Fibroblast of peridontal ligament (primary cell): ENCODE results near the gene STXBP5.
"Not testable (repeated sequence)": the region's sequence is repeated elsewhere in the genome, so short reads cannot be mapped to it uniquely, and the experiment has no call there.

Experiments used
- DNase-seq: peaks from one replicate; pipeline ENCODE4 v3.0.0-alpha.2; 2010; ENCODE audit errors: extremely low read depth

STXBP5 gene

DNA sequence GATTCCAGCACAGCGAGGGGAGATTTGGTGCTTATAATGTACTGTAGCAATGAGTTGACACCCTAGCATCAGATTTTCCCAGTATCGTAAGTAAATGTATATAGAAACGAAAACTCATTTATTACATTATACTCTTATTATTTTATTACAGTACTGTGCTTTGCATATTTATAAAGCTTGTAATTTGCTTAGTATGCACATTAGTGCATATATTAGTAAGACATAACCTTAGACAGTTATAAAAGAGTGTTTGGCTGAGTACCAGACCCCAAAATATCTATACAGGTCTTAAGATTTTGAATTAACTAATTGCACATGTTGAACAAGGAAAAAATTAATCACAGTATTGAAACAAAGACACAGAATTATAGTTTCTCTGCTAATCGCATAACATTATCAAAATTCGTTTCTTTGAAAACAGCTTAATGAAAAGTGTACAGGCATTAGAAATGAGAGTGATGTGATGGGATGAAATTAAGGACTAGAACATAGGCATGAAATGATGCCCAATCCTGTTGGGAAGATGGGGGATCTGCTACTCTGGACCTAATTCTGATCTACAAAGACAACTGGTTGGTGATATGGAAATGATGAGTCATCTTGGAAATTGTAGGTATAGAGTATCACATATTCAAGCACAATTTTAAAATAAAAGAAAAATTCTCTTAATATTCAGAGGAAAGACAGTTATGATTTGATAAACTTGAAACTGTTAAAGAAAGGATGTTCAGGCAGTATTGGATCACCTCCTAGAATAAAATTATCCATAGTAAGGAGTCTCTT lies 42.8 kb downstream of the STXBP5 start:
- no peak for DNase-seq

DNA sequence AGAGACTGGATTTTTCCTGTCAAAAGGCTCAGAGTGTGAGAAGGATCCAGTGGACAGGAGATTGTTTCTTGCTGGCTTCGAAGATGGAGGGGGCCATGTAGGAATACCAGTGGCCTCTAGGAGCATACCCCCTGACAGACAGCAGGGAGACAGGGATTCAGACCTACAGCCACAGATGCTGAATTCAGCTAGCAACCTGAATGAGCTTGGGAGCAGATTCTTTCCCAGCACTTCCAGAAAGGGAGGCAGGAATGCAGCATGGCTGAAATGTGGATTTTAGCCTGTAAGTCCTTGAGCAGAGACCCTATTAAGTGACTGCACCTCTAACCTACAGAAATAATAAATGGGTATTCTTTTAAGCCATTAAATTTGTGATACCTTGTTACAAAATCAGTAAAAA lies 44.6 kb downstream of the STXBP5 start:
- DNase-seq: no peak

DNA sequence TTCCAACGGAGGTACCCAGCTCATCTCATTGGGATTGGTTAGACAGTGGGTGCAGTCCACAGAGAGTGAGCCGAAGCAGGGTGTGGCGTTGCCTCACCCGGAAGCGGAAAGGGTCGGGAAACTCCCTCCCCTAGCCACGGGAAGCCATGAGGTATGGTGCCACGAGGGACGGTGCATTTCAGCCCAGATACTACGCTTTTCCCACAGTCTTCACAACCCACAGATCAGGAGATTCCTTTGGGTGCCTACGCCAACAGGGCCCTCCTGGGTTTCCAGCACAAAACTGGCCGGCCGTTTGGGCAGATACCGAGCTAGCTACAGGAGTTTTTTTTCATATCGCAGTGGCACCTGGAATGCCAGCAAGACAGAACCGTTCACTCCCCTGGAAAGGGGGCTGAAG lies 46.9 kb downstream of the STXBP5 start:
- DNase-seq: no peak

DNA sequence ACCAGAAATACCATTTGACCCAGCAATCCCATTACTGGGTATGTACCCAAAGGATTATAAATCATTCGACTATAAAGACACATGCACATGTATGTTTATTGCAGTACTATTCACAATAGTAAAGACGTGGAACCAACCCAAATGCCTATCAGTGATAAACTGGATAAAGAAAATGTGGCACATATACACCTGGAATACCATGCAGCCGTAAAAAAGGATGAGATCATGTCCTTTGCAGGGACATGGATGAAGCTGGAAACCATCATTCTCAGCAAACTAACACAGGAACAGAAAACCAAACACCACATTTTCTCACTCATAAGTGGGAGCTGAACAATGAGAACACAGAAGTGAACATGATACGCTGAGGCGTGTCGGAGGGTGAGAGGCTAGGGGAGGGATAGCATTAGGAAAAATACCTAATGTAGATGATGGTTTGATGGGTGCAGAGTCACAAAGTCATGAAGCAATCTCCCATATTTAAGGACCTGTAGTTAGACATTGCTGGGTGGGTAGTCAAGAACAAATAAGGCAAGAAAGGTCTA lies 50.8 kb downstream of the STXBP5 start:
- DNase-seq: not testable (repeated sequence)

DNA sequence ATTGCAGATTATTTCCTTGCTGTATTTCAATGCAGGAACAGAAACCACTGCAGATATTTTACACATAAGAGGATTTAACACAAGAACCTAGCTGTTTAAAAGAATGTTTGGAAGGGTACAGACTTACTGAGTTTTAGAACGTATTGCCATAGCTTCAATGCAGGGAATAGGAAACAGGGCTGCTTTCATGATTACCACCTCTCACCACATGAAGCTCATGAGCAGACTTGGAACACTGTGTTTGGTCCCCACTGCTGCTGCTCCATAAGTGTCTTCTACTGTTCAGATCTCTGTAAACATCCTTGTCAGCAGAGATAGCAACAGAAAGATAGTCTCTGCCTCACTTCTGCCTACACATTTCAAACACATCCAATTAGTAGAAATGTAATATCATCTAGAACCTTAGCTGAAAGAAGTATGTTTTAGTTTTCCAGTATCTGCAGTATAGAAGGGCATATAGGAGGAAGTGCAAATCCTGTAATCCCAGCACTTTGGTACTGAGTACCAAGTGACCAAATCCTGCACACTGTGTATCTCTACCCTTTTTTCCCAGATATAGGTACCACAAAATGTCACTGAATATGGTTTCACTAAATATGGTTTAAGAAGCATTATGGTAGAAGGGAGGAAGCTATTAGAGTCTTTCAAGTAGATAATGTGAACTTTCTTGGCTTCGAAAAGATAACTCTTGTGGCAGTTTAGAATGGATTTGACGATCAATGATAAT lies 51.9 kb downstream of the STXBP5 start:
- DNase-seq: no peak

DNA sequence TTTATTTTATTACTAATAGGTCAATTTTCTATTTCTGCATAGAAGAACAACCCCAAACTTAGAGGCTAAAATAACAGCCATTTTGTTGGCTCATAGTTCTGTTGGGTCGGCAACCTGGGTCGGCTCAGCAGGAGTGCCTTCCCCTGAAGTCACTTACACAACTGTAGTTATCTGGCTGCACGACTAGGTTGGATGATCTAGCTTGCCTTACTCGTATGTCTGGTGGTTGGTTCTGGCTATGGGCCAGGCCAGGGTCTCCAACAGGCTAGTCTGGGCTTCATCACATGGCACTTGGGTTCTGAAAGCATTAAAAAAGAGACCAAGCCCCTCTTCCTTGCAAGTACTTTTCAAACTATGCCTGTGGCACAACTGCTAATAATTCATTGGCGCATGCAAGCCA lies 53.5 kb downstream of the STXBP5 start:
- DNase-seq: no peak

DNA sequence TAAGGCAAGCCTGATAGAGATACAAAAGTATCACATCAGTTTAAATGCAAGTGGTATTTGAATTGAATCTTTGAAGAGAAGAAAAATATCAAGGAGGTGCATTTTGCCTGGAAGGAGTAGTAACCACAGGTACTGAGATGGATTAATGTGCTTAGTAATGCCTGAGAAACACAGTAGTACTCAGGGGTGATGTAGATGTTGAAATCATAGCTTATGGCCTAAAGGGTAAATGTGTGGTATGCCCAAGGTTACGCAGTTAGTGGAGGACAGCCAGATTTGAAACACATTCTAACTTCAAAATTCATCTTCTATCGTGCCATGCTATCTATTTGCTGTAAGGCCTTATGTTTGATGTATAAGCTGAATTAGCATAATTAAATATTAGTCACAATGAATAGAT lies 55.9 kb downstream of the STXBP5 start:
- no peak for DNase-seq

DNA sequence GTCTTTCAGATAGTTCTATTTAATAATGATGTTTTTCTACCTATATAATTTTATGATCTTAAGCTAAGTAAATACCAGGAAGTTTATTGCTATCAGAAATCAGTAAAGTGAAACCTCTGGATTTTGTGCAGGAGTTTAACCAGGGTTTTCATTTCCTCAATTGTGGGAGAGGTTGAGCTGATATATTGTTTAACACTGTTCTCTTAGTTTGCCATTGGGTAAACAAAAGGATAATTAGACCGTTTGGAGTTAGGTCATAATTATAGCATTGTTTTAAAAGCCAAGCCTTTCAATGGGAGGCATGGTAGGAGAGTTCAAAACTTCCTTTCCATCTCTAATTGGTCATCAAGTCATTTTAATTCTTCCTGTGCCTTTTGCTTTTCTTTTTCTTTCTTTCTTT lies 58.7 kb downstream of the STXBP5 start:
- DNase-seq: no peak

DNA sequence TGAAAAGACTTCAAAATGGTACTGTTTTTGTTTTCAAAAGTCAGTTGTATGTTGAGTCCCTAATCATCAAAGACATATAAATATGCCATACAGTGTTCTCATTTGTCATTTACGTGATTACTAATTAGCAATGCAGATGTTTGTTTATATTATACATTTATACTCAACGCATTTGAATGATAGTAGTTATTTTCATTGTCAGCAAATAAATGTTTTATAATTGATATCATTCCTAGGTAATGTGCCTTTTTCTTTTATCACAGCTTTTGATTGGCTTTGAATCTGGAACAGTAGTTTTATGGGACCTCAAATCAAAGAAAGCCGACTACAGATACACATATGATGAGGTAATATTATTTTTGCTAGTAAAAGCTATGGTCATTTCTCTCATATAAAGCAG lies 62.6 kb downstream of the STXBP5 start:
- DNase-seq: no peak

DNA sequence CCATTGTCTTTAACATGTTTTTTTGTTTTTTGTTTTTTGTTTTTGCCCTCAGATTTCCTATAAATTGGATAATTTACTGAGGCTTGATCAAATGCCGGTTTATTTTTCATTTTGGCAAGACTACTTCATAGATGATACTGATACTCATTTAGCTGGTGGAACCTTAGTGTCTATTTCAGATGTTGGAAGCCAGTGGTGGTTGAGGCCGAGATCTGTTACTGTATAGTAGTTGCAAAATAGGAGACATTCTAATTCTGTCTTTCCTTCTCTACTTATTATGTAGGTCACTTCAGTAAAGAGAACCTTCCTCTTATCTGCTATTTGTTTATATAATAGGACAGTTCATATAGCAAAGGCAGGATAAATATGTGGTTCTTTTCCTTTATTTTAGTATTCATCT lies 63.4 kb downstream of the STXBP5 start:
- no peak for DNase-seq

DNA sequence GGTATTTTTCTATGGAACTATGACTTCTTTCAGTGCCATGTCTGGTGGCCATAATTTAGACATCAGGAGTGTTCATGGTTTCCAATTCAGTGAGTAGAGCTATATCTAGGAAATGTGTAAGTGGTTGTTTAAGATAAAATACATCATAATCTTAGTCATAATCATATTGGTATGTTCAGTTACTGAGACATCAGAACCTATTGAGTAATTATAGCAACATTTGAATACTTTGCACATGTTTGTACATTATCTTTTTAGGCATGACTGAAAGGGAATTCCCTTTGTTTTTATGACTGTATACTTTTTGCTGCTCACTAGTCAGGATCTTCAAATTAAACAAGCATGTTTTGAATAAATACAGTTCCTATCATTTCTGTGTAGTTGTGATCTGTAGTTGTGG lies 64.0 kb downstream of the STXBP5 start:
- peak; percentile 78 for DNase-seq

DNA sequence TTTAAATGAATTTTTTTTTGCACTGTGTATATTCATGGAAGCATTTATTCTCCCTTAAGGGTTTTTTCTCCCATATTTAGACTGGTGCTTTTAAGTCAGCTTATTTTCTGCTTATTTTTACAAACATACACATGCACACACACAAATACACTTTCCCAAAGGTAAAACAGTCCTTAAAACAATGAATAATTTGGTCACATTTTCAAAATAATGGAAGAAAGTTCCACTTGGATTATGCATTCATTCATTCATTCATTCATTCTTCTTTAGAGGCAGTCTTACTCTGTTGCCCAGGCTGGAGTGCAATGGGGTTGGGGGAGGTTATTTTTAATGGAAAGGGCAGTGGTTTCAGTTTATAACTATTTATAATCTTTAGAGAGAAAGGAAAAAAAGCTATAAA lies 69.8 kb downstream of the STXBP5 start:
- no peak for DNase-seq

DNA sequence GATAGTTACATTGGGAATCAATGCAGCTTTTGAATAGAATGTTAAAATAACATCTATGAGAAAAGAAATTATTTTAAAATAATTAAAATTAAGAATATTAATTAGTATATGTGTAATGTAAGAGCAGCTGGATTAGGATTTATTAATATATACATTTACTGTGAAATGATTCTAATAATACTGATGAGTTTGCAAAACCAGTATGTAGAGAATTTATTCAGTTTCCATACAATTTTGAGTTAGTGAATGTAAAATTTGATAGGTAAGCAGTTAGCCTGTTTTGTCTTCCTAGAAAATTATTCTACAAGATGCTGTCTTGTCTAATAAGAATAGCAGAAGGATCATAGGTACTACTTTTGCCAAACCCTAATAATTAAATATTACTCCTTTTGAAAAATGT lies 70.6 kb downstream of the STXBP5 start:
- no peak for DNase-seq

DNA sequence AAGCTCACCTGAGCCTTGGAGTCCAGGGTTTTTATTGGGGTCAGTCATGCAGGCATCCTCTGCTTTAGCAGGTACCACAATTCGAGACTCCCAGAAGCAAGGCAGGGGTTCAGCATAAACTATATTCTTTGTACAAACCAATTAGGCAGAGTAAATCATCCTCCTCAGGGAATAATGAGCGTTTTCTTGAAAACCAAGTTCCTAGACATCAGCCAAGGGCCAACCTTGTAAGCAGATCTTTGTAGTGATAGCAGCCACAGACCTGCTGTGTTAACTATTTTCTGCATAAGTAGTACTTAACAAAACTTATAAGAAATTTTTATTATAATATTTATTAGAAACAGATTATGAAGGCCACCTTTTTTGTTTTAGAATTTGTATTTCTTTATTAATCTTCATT lies 74.7 kb downstream of the STXBP5 start:
- DNase-seq: no peak

DNA sequence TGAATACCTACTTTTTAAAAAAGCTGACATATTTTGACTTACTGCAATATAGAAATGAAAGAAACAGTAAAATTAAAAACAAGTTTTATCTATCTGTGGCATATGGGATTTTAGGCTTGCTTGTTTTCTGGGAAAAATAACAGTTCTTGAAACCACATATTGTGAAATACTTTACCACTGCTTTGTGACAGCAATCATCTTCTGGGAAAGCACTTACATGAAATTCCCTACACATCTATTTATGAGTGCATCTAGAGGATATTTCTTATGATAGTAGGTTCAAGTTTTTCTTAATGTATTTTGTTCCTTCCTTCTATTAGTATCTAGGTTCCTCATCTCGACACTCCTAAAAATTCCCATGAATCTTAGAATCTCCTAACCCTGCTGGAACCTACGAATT lies 75.2 kb downstream of the STXBP5 start:
- peak; percentile 88 for DNase-seq

DNA sequence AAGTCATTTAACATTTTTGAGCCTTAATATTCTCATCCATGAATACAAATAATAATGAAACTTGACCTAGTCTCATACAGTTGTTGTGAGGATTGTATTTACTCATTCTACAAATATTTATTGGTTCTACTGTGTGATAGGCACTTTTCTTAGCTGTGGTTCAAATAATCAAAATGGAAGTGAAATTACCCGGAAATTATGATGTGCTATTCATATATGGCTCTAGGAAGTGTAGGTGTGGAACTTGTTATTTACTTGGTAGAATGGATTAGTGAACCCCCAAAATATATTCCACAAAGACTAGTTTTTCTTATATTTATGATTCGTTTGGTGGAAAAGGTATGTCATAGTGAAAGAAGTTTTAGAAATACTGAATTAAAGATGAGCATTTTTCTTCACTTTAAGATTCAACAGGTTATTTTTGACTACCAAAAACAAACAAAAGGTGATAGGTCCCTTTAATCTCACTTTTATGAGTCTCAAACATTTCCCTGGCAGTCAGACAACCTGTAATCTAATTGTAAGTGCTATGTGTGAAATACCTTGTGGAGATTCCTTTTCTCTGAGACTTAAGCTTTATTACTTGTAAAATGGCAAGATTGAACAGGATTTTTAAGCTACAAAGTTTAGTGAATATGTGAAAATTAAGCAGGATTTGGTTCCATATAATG lies 77.8 kb downstream of the STXBP5 start:
- DNase-seq: no peak

DNA sequence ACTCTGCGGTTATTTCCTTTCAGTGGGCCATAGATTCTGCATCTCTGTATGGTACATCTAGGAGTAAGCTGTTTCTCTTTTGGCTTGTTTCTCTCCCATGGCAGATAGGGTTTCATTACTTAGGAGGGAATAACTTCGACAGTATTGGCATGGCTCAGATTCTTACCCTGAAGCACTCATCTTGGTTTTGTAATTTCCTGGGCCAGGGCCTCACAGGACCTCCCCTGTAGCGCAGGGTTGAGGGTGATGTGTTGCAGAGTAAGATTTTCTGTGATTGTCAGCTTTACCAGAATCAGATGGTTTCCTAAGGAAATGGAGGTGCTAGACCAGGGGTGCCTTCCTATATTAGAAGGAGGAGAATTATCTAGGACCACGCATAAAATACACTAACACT lies 78.3 kb downstream of the STXBP5 start:
- no peak for DNase-seq

DNA sequence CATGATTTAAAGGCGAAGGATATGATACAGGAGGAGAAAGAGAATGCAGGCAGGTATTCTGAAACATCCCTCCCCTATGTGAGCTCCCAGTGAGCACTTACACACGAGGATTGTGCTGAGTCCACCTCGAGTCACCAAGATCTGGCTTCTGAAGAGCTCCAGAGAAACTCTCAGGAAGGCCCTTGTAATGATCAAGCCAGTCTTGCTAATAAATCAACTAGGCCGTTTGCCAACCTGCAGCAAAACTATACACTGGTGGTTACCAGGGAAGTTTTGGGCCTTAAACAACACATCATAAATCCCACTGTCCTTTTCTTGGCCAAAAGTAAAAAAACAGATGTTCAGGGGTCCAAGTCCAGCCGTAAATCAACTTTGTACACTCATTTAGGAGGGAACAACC lies 79.2 kb downstream of the STXBP5 start:
- peak; percentile 20 for DNase-seq

DNA sequence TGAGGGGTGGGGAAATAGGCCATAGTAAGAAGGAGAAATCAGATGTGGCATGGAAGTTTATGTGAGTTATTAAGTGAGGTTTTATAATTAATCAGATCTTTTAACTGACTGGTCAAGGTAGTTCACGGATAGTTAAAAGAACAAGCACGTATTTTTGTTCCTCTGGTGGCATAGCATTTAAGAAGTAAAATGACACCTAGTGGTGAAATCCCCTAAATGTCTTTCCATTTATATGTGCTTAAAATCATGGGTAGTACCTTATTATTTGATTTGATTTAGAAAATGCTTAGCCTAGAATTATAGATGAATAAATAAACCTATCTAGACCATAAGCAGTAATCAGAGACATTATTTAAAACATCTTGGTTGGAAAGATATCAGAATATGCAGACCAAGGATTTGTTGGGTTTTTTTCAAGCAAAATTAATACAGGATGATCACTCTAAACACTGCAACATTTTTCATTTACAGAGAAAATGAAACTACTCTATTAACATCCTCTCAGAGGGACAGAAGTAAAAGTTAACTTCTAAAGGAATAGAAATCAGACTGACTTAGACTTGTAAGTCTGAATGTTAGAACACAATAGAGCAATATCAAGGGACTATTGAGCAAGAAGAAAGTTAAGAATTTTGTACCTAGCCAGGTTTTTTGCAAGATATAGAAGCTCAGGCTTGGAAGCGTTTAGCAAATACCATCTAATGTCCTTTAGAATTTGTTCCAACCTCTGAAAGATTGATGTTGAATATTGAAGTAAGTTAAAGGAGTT lies 81.1 kb downstream of the STXBP5 start:
- peak; percentile 80 for DNase-seq

DNA sequence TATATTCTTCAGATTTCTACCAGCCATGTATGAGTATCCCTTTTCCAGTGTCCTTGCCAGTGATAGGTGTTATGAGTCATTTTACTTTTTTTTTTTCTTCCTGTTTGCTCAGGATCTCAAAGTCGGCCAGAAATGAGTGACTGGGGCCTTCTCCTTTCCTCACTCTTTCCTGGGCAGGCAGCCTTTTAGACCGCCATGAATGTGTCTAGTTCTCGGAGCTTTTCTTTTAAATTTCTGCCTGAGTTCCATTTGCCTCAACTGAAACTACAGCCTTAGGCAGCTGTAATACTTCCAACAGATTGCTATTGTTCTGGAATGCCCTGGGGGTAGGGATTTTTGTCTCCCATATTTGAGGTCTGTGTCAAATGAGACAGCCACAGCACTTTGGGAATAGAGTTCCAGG lies 83.7 kb downstream of the STXBP5 start:
- DNase-seq: peak; percentile 46

DNA sequence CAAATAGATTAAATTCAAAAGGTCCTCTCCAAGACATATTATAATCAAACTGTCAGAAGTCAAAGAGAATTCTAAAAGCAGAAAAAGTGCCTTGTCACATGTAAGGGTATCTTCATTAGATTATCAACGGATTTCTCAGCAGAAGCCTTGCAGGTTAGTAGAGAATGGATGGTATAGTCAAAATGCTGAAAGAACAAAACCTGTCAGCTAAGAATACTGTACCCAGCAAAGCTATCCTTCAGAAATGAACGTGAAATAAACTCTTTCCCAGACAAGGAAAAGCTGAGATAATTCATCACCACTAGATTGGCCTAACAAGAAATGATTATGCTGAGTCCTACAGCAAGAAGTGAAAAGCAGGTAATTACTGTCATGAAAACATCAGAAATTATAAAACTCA lies 92.9 kb downstream of the STXBP5 start:
- no peak for DNase-seq
